ENCODE data around the gene SIL1. TPM values are rescaled to one million over a fixed set of nuclear protein-coding genes. Genes with fewer than 3 reads are reported as not detected.
A peak's percentile ranks its signal among the peaks of the same experiment; 100 is the strongest.
"Not testable (repeated sequence)": the region's sequence is repeated elsewhere in the genome, so short reads cannot be mapped to it uniquely, and the experiment has no call there.

SIL1 gene
- total and polyA plus RNA-seq, 2 donors (not counting 1 experiment from before 2014, with no cell fraction given) = 66.4 to 85.5 TPM

DNA sequence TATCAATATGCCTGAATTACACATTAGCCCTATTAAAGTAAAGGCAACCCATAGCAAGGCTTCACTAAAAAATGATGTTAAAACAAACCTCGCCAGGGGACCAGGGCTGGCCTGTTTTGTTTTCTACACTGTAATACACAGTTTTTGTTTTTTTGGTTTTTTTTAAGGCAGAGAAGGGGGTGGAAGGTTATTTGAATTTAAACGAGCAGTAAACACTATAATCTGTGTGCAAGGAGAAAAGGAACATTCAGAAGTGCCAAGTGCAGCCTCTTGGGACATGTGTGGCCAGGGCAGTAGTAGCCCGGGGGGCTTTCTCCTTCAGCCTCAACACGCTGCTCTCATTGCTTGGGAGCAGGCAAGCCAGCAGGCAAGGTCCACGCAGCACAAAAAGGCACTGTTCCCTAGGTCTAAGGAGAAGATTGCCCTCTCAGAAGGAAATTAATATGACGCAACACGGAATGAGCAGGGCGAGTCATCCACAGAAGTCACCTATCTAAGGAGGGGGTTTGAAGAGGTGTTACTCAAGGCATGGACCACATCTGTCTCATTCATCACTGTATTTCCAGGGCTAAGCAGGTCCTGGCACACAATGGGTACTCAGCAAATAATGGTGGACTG lies 16.2 kb downstream of the SIL1 start:
- H2AFZ ChIP-seq (ENCODE audit: low read length) = no peak overlapping the region
- H3K9ac ChIP-seq (ENCODE audit: insufficient read depth, low read length) = no peak overlapping the region
- no peaks in the 10 kb centered on the region for H3K27me3 ChIP-seq (ENCODE audit: control insufficient read depth, insufficient read depth, low read length)
- peaks cover 11% of the 10 kb centered on the region for H3K4me1 ChIP-seq (ENCODE audit: control insufficient read depth, extremely low read depth, insufficient read depth, low read length)
- no peak overlapping the region for H3K4me3 ChIP-seq (replicated peaks in 1 of 4; ENCODE audit: control extremely low read depth in 1 of 4, insufficient read depth in 1 of 4, low read depth in 3 of 4, low read length in 4 of 4)
- no peak overlapping the region for H3K4me2 ChIP-seq (ENCODE audit: extremely low read depth, insufficient read depth, low read length)
- H3K79me2 ChIP-seq (ENCODE audit: control insufficient read depth, insufficient read depth, low read length) = peaks cover 3% of the 10 kb centered on the region
- no peak for TF ChIP-seq EZH2 (IDR thresholded peaks at IDR 0.05; ENCODE audit: low read length, missing control alignments)
- TF ChIP-seq, protein P1, sequence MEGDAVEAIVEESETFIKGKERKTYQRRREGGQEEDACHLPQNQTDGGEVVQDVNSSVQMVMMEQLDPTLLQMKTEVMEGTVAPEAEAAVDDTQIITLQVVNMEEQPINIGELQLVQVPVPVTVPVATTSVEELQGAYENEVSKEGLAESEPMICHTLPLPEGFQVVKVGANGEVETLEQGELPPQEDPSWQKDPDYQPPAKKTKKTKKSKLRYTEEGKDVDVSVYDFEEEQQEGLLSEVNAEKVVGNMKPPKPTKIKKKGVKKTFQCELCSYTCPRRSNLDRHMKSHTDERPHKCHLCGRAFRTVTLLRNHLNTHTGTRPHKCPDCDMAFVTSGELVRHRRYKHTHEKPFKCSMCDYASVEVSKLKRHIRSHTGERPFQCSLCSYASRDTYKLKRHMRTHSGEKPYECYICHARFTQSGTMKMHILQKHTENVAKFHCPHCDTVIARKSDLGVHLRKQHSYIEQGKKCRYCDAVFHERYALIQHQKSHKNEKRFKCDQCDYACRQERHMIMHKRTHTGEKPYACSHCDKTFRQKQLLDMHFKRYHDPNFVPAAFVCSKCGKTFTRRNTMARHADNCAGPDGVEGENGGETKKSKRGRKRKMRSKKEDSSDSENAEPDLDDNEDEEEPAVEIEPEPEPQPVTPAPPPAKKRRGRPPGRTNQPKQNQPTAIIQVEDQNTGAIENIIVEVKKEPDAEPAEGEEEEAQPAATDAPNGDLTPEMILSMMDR (conservative IDR thresholded peaks at IDR 0.05 in 1 of 2, IDR thresholded peaks at IDR 0.05 in 1 of 2; ENCODE audit: low read depth in 1 of 2, low read length in 2 of 2) = no peak
- H4K20me1 ChIP-seq (ENCODE audit: control insufficient read depth, extremely low read depth, insufficient read depth, low read length) = no peaks in the 10 kb centered on the region
- H3K36me3 ChIP-seq (ENCODE audit: control insufficient read depth, insufficient read depth, low read length) = no peaks in the 10 kb centered on the region
- no peaks in the 10 kb centered on the region for H3K9me3 ChIP-seq (ENCODE audit: control insufficient read depth, insufficient read depth, low read depth, low read length)
- no peak overlapping the region for H3K27ac ChIP-seq (ENCODE audit: insufficient read depth, low read length)
- peak; percentile 38 to 67 for DNase-seq (ENCODE audit: low read depth in 2 of 2)

DNA sequence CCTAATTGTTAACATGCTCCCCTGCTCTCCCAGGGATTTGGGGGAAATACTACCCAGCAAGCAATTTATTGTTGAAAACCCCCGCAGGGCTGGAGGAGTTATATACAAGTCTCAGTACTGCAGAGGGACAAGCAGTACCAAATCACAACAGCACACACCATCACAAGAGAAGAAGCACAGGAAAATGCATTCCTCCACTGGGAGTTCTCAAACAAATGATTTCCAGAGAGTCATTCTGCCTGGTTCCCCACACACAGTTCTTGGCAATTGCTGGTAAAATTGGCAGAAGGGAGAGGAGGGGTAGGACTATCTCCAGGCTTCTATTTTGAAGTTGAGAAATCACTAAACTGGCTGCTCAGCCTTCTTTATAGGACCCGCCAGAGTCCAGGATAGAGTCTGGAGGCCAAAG lies 16.8 kb downstream of the SIL1 start:
- Histone ChIP-seq H2AFZ (ENCODE audit: low read length) (no peak overlapping the region), H3K79me2 (ENCODE audit: control insufficient read depth, insufficient read depth, low read length) (peaks cover 3% of the 10 kb centered on the region), H3K27me3 (ENCODE audit: control insufficient read depth, insufficient read depth, low read length) (no peaks in the 10 kb centered on the region), H3K27ac (ENCODE audit: insufficient read depth, low read length) (no peak overlapping the region), H3K4me3 (replicated peaks in 1 of 4; ENCODE audit: control extremely low read depth in 1 of 4, insufficient read depth in 1 of 4, low read depth in 3 of 4, low read length in 4 of 4) (no peak overlapping the region), H4K20me1 (ENCODE audit: control insufficient read depth, extremely low read depth, insufficient read depth, low read length) (no peaks in the 10 kb centered on the region), H3K9me3 (ENCODE audit: control insufficient read depth, insufficient read depth, low read depth, low read length) (no peaks in the 10 kb centered on the region), H3K9ac (ENCODE audit: insufficient read depth, low read length) (no peak overlapping the region), H3K36me3 (ENCODE audit: control insufficient read depth, insufficient read depth, low read length) (no peaks in the 10 kb centered on the region), H3K4me1 (ENCODE audit: control insufficient read depth, extremely low read depth, insufficient read depth, low read length) (peaks cover 10% of the 10 kb centered on the region), H3K4me2 (ENCODE audit: extremely low read depth, insufficient read depth, low read length) (peak overlapping the region; percentile 20)
- DNase-seq (ENCODE audit: low read depth in 2 of 2) = peak; percentile 41 to 66
- TF ChIP-seq, protein P1 (conservative IDR thresholded peaks at IDR 0.05 in 1 of 2, IDR thresholded peaks at IDR 0.05 in 1 of 2; ENCODE audit: low read depth in 1 of 2, low read length in 2 of 2) = no peak
- no peak for TF ChIP-seq EZH2 (IDR thresholded peaks at IDR 0.05; ENCODE audit: low read length, missing control alignments)

DNA sequence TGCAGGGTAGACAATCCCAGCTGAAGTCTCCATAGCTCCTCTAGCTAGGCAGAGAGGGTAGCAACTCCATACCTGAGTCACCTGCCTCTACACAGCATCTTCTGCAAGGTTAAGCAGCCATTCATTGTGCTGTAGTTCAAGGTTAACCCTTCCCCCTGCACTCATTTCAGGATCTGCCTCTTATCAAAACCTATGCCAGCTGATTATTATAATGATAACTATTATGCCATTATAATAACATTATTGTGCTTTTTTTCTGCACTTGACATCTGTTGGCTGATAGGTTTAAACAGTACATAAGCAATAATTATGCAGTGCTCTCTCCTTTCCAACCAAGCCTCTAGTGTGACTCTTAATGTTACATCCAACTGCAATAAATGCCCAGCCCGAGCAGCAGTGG lies 17.3 kb downstream of the SIL1 start:
- no peak overlapping the region for H3K4me3 ChIP-seq (replicated peaks in 1 of 4; ENCODE audit: control extremely low read depth in 1 of 4, insufficient read depth in 1 of 4, low read depth in 3 of 4, low read length in 4 of 4)
- H3K4me1 ChIP-seq (ENCODE audit: control insufficient read depth, extremely low read depth, insufficient read depth, low read length) = peaks cover 9% of the 10 kb centered on the region
- peak overlapping the region; percentile 20 for H3K4me2 ChIP-seq (ENCODE audit: extremely low read depth, insufficient read depth, low read length)
- no peak overlapping the region for H3K27ac ChIP-seq (ENCODE audit: insufficient read depth, low read length)
- H3K9ac ChIP-seq (ENCODE audit: insufficient read depth, low read length) = no peak overlapping the region
- H3K27me3 ChIP-seq (ENCODE audit: control insufficient read depth, insufficient read depth, low read length) = no peaks in the 10 kb centered on the region
- no peak for TF ChIP-seq EZH2 (IDR thresholded peaks at IDR 0.05; ENCODE audit: low read length, missing control alignments)
- TF ChIP-seq, protein P1 (conservative IDR thresholded peaks at IDR 0.05 in 1 of 2, IDR thresholded peaks at IDR 0.05 in 1 of 2; ENCODE audit: low read depth in 1 of 2, low read length in 2 of 2) = no peak
- H2AFZ ChIP-seq (ENCODE audit: low read length) = no peak overlapping the region
- H3K9me3 ChIP-seq (ENCODE audit: control insufficient read depth, insufficient read depth, low read depth, low read length) = no peaks in the 10 kb centered on the region
- no peak for DNase-seq (ENCODE audit: low read depth in 2 of 2)
- H3K79me2 ChIP-seq (ENCODE audit: control insufficient read depth, insufficient read depth, low read length) = peaks cover 3% of the 10 kb centered on the region
- H4K20me1 ChIP-seq (ENCODE audit: control insufficient read depth, extremely low read depth, insufficient read depth, low read length) = no peaks in the 10 kb centered on the region
- no peaks in the 10 kb centered on the region for H3K36me3 ChIP-seq (ENCODE audit: control insufficient read depth, insufficient read depth, low read length)

DNA sequence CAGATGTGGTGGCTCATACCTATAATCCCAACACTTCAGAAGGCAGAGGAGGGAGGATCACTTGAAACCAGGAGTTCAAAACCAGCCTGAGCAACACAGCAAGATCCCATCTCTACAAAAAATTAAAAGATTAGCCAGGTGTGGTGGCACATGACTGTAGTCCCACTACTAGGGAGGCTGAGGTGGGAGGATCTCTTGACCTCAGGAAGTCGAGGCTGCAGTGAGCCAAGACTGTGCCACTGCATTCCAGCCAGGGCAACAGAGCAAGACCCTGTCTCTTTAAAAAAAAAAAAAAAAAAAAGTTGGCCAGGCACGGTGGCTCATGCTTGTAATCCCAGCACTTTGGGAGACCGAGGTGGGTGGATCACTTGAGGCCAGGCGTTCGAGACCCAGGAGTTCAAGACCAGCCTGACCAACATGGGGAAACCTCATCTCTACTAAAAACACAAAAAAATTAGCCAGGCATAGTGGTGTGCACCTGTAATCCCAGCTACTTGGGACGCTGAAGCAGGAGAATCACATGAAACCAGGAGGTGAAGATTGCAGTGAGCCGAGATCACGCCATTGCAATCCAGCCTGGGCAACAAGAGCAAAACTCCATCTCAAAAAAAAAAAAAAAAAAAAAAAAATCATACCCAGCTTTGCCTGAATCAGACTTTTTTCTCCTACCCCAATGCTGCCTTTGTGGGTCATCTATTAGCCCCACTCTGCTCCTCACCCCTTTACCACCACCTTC lies 18.2 kb downstream of the SIL1 start:
- H3K9me3 ChIP-seq (ENCODE audit: control insufficient read depth, insufficient read depth, low read depth, low read length); H3K4me2 ChIP-seq (ENCODE audit: extremely low read depth, insufficient read depth, low read length); H3K4me3 ChIP-seq (replicated peaks in 1 of 4; ENCODE audit: control extremely low read depth in 1 of 4, insufficient read depth in 1 of 4, low read depth in 3 of 4, low read length in 4 of 4); H4K20me1 ChIP-seq (ENCODE audit: control insufficient read depth, extremely low read depth, insufficient read depth, low read length); DNase-seq (ENCODE audit: low read depth in 2 of 2); H3K27ac ChIP-seq (ENCODE audit: insufficient read depth, low read length); H2AFZ ChIP-seq (ENCODE audit: low read length); H3K4me1 ChIP-seq (ENCODE audit: control insufficient read depth, extremely low read depth, insufficient read depth, low read length); H3K36me3 ChIP-seq (ENCODE audit: control insufficient read depth, insufficient read depth, low read length); H3K27me3 ChIP-seq (ENCODE audit: control insufficient read depth, insufficient read depth, low read length); H3K9ac ChIP-seq (ENCODE audit: insufficient read depth, low read length); H3K79me2 ChIP-seq (ENCODE audit: control insufficient read depth, insufficient read depth, low read length): not testable (repeated sequence)

All from fibroblast of lung (primary cell).